Neural progenitor cell (in vitro differentiated cells): ENCODE results near the gene CCT5. TPM values are rescaled to one million over a fixed set of nuclear protein-coding genes. Genes with fewer than 3 reads are reported as not detected.

ENCODE experiments used
- DNase-seq: peaks from one replicate; pipeline ENCODE4 v3.0.0-alpha.2; 2016; ENCODE audit warnings: low spot score
- H2AFZ ChIP-seq: fragments of 200-600 bp; sonication (generic); replicated peaks from 2 replicates; pipeline ENCODE4 v1.6.1; 2016; ENCODE audit warnings: antibody characterized with exemption
- H3F3A ChIP-seq: fragments of 200-600 bp; sonication (generic); 2 replicates; pipeline ENCODE4 v1.6.1; 2016; ENCODE audit warnings: antibody characterized with exemption, low read depth
- H3K27ac ChIP-seq: fragments of 200-600 bp; sonication (generic); 2 replicates; pipeline ENCODE4 v1.5.1; 2016; ENCODE audit warnings: mild to moderate bottlenecking
- H3K27me3 ChIP-seq: fragments of 200-600 bp; sonication (generic); 2 replicates; pipeline ENCODE4 v1.6.1; 2016; ENCODE audit warnings: mild to moderate bottlenecking, moderate library complexity
- H3K36me3 ChIP-seq: fragments of 200-600 bp; sonication (generic); 2 replicates; pipeline ENCODE4 v1.5.1; 2016
- H3K4me1 ChIP-seq: fragments of 200-600 bp; sonication (generic); 2 replicates; pipeline ENCODE4 v1.6.1; 2016; ENCODE audit warnings: mixed run types
- H3K4me2 ChIP-seq: fragments of 200-600 bp; sonication (generic); 2 replicates; pipeline ENCODE4 v1.6.1; 2016
- H3K4me3 ChIP-seq: fragments of 200-600 bp; sonication (generic); 2 replicates; pipeline ENCODE4 v1.5.1; 2016
- H3K79me2 ChIP-seq: fragments of 200-600 bp; sonication (generic); 2 replicates; pipeline ENCODE4 v1.6.1; 2016; ENCODE audit warnings: low read depth
- H3K9ac ChIP-seq: fragments of 200-600 bp; sonication (generic); 2 replicates; pipeline ENCODE4 v1.6.1; 2016
- H3K9me3 ChIP-seq: fragments of 200-600 bp; sonication (generic); 2 replicates; pipeline ENCODE4 v1.5.1; 2016; ENCODE audit warnings: low read depth
- H4K20me1 ChIP-seq: fragments of 200-600 bp; sonication (generic); 2 replicates; pipeline ENCODE4 v1.6.1; 2016; ENCODE audit warnings: low read depth
- H3K27ac Mint-ChIP-seq: 3 replicates; pipeline ENCODE4 v1.8.0; 2021; ENCODE audit warnings: mixed read lengths
- H3K27me3 Mint-ChIP-seq: 2 replicates; pipeline ENCODE4 v1.8.0; 2022; ENCODE audit warnings: low read depth, mild to moderate bottlenecking, inconsistent platforms, moderate library complexity, mixed read lengths; ENCODE audit not compliant: insufficient read depth
- H3K36me3 Mint-ChIP-seq: 3 replicates; pipeline ENCODE4 v1.8.0; 2021; ENCODE audit warnings: mixed read lengths
- H3K4me1 Mint-ChIP-seq: 3 replicates; pipeline ENCODE4 v1.8.0; 2021; ENCODE audit warnings: mixed read lengths
- H3K4me3 Mint-ChIP-seq: 3 replicates; pipeline ENCODE4 v1.8.0; 2021; ENCODE audit warnings: mild to moderate bottlenecking, moderate library complexity, mixed read lengths
- H3K9me3 Mint-ChIP-seq: 3 replicates; pipeline ENCODE4 v1.8.0; 2020; ENCODE audit warnings: mixed read lengths
- EZH2 ChIP-seq: fragments of 200-600 bp; sonication (generic); IDR thresholded peaks from 2 replicates; pipeline ENCODE4 v1.6.1; 2017; ENCODE audit warnings: antibody characterized with exemption, mild to moderate bottlenecking, moderate library complexity
- EZH2phosphoT487 ChIP-seq: fragments of 200-600 bp; sonication (generic); IDR thresholded peaks from 2 replicates; pipeline ENCODE4 v1.6.1; 2017; ENCODE audit warnings: antibody characterized with exemption
- total RNA-seq: library from RNA; depleted of rRNA; stranded (reverse); fragments of >200 nt; gene quantifications from 2 replicates; pipeline ENCODE4 v1.2.3, GENCODE V29; 2015; ENCODE audit warnings: low replicate concordance
- TF ChIP-seq, protein P1 (sequence below): fragments of 200-600 bp; sonication (generic); IDR thresholded peaks from 2 replicates; pipeline ENCODE4 v1.5.1; 2017; ENCODE audit warnings: antibody characterized with exemption, mild to moderate bottlenecking

Gene CCT5
- total RNA-seq, 1 donor from 2014 or later = 532 TPM

GRCh38 chr5:10228288-10228687 is 21.8 kb upstream of the CCT5 start:
- Histone ChIP-seq H3K4me1 (no peaks in the 10 kb centered on the region), H3K4me2 (no peak overlapping the region), H3K79me2 (no peaks in the 10 kb centered on the region), H3K27ac (no peak overlapping the region), H3K36me3 (no peaks in the 10 kb centered on the region), H3F3A (no peaks in the 10 kb centered on the region), H3K4me3 (no peak overlapping the region), H4K20me1 (no peaks in the 10 kb centered on the region), H3K27me3 (no peaks in the 10 kb centered on the region), H2AFZ (no peak overlapping the region), H3K9ac (no peak overlapping the region), H3K9me3 (no peaks in the 10 kb centered on the region)
- H3K4me3 Mint-ChIP-seq = no peak overlapping the region
- no peak for DNase-seq
- H3K9me3 Mint-ChIP-seq = peaks cover 15% of the 10 kb centered on the region
- H3K27ac Mint-ChIP-seq = no peak overlapping the region
- peaks cover 3% of the 10 kb centered on the region for H3K27me3 Mint-ChIP-seq
- peaks cover 31% of the 10 kb centered on the region for H3K36me3 Mint-ChIP-seq
- TF ChIP-seq, protein P1, sequence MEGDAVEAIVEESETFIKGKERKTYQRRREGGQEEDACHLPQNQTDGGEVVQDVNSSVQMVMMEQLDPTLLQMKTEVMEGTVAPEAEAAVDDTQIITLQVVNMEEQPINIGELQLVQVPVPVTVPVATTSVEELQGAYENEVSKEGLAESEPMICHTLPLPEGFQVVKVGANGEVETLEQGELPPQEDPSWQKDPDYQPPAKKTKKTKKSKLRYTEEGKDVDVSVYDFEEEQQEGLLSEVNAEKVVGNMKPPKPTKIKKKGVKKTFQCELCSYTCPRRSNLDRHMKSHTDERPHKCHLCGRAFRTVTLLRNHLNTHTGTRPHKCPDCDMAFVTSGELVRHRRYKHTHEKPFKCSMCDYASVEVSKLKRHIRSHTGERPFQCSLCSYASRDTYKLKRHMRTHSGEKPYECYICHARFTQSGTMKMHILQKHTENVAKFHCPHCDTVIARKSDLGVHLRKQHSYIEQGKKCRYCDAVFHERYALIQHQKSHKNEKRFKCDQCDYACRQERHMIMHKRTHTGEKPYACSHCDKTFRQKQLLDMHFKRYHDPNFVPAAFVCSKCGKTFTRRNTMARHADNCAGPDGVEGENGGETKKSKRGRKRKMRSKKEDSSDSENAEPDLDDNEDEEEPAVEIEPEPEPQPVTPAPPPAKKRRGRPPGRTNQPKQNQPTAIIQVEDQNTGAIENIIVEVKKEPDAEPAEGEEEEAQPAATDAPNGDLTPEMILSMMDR = no peak
- TF ChIP-seq EZH2 (no peak), EZH2phosphoT487 (no peak)
- H3K4me1 Mint-ChIP-seq = no peaks in the 10 kb centered on the region

DNA sequence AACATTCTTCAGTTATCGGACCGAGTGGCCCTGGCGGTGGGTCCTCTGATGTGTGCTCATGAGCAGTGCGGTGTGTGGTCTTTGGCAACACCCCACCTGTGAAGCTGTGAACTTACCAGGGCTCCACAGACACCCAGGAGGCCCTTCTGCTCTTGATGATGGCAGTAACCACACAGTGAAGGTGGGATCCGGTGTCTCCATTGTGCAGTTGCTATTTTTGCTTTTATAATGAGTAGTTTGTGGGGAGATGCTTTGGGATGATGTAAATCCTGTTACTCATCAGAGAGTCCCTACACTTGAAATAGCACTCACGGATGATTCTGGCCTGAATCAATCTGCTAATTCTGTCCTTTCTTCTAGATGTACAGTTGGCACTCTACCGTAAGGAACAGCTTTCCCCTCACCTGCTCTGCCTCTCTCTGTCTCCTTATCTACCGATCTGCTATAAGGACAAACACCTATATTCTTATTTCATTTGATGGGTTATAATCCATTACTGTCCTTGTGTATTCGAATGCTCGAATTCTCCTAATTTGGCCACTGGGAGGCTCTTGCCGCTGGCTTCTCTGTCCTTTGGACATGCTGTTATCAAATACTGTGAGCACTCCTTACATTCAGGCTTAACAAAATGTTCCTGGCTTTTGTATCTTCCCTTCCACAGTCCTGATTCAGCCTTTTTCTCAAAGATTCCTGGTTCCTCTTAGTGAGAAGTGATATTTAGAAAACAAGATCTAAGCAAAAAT is 20.6 kb upstream of the CCT5 start:
- Mint-ChIP-seq H3K9me3 (peaks cover 10% of the 10 kb centered on the region), H3K4me1 (no peaks in the 10 kb centered on the region), H3K27ac (no peak overlapping the region), H3K36me3 (peaks cover 24% of the 10 kb centered on the region), H3K4me3 (no peak overlapping the region), H3K27me3 (peaks cover 3% of the 10 kb centered on the region)
- DNase-seq = no peak
- no peaks in the 10 kb centered on the region for H3K27me3 ChIP-seq
- no peaks in the 10 kb centered on the region for H4K20me1 ChIP-seq
- H3K79me2 ChIP-seq = no peaks in the 10 kb centered on the region
- no peak overlapping the region for H3K4me3 ChIP-seq
- H3F3A ChIP-seq = no peaks in the 10 kb centered on the region
- H3K36me3 ChIP-seq = no peaks in the 10 kb centered on the region
- H3K4me1 ChIP-seq = no peaks in the 10 kb centered on the region
- H3K9ac ChIP-seq = no peak overlapping the region
- TF ChIP-seq EZH2 = no peak
- TF ChIP-seq, protein P1 = peak; percentile 21
- no peak for TF ChIP-seq EZH2phosphoT487
- no peak overlapping the region for H2AFZ ChIP-seq
- no peak overlapping the region for H3K27ac ChIP-seq
- H3K4me2 ChIP-seq = no peak overlapping the region
- no peaks in the 10 kb centered on the region for H3K9me3 ChIP-seq

GRCh38 chr5:10232386-10232785 is 17.7 kb upstream of the CCT5 start:
- no peak for DNase-seq

More at GRCh38 chr5:10232386-10232785, 17.7 kb upstream of the CCT5 start:
- H3K27me3 Mint-ChIP-seq = peaks cover 3% of the 10 kb centered on the region
- peak overlapping the region; percentile 84 for H3K27ac Mint-ChIP-seq
- no peak overlapping the region for H3K4me3 Mint-ChIP-seq
- Histone ChIP-seq H3K4me1 (no peaks in the 10 kb centered on the region), H3K9ac (no peak overlapping the region), H3K4me2 (no peak overlapping the region), H3K27ac (no peak overlapping the region), H3F3A (no peaks in the 10 kb centered on the region), H3K79me2 (no peaks in the 10 kb centered on the region), H3K27me3 (no peaks in the 10 kb centered on the region), H3K36me3 (no peaks in the 10 kb centered on the region), H3K9me3 (no peaks in the 10 kb centered on the region), H2AFZ (no peak overlapping the region), H3K4me3 (no peak overlapping the region), H4K20me1 (no peaks in the 10 kb centered on the region)
- H3K4me1 Mint-ChIP-seq = no peaks in the 10 kb centered on the region
- TF ChIP-seq EZH2phosphoT487 = no peak
- TF ChIP-seq, protein P1 = no peak
- TF ChIP-seq EZH2 = no peak
- H3K36me3 Mint-ChIP-seq = peaks cover 20% of the 10 kb centered on the region
- H3K9me3 Mint-ChIP-seq = no peaks in the 10 kb centered on the region
